GM12878 (cell line): ENCODE results near the gene LRRC75B.

ENCODE experiments used
- POLR2AphosphoS5 ChIP-seq: IDR thresholded peaks from 2 replicates; pipeline ENCODE4 v1.6.1; 2011; ENCODE audit warnings: mild to moderate bottlenecking, low read length, inconsistent platforms
- SP1 ChIP-seq: IDR thresholded peaks from one replicate; pipeline ENCODE4 v1.6.1; 2011; ENCODE audit warnings: low read depth, low read length

GRCh38 chr22:24588381-24588756 is 4.5 kb downstream of the LRRC75B start:
- no peak for TF ChIP-seq POLR2AphosphoS5
- no peak for TF ChIP-seq SP1
